Mesothelial cell of epicardium (in vitro differentiated cells): ENCODE results near the gene SLC48A1. TPM values are rescaled to one million over a fixed set of nuclear protein-coding genes. Genes with fewer than 3 reads are reported as not detected.

ENCODE experiments used
- DNase-seq, 2 experiments: peaks; one replicate each; pipeline ENCODE4 v3.0.0; 2021; ENCODE audit warnings: low spot score in 2 of 2; ENCODE audit not compliant: unreplicated experiment in 2 of 2
- H3K27ac Mint-ChIP-seq: 2 replicates; pipeline ENCODE4 v1.8.0; 2021; ENCODE audit warnings: mixed read lengths
- H3K27me3 Mint-ChIP-seq: 2 replicates; pipeline ENCODE4 v1.8.0; 2021; ENCODE audit warnings: low read depth, mixed read lengths
- H3K36me3 Mint-ChIP-seq: 2 replicates; pipeline ENCODE4 v1.8.0; 2021; ENCODE audit warnings: mixed read lengths
- H3K4me1 Mint-ChIP-seq: 2 replicates; pipeline ENCODE4 v1.8.0; 2021; ENCODE audit warnings: mixed read lengths
- H3K4me3 Mint-ChIP-seq: 2 replicates; pipeline ENCODE4 v1.8.0; 2021; ENCODE audit warnings: mild to moderate bottlenecking, moderate library complexity, mixed read lengths
- H3K9me3 Mint-ChIP-seq: 2 replicates; pipeline ENCODE4 v1.8.0; 2021; ENCODE audit warnings: mixed read lengths
- total RNA-seq: library from RNA; stranded (reverse); gene quantifications from 3 replicates; pipeline ENCODE4 v1.2.1, GENCODE V29; 2021
- TF ChIP-seq, protein P1 (sequence below): fragments of 200-600 bp; sonication (generic); IDR thresholded peaks from one replicate; pipeline ENCODE4 v1.5.0; 2021; ENCODE audit warnings: antibody characterized with exemption; ENCODE audit not compliant: unreplicated experiment

Gene SLC48A1
- total RNA-seq, 1 donor from 2014 or later: 27.7 TPM

GRCh38 chr12:47747596-47748506 is 25.2 kb upstream of the SLC48A1 start:
- no peaks in the 10 kb centered on the region for H3K9me3 Mint-ChIP-seq
- peaks cover 4% of the 10 kb centered on the region for H3K36me3 Mint-ChIP-seq
- DNase-seq: no peak
- no peaks in the 10 kb centered on the region for H3K27me3 Mint-ChIP-seq
- H3K4me3 Mint-ChIP-seq: no peak overlapping the region
- TF ChIP-seq, protein P1, sequence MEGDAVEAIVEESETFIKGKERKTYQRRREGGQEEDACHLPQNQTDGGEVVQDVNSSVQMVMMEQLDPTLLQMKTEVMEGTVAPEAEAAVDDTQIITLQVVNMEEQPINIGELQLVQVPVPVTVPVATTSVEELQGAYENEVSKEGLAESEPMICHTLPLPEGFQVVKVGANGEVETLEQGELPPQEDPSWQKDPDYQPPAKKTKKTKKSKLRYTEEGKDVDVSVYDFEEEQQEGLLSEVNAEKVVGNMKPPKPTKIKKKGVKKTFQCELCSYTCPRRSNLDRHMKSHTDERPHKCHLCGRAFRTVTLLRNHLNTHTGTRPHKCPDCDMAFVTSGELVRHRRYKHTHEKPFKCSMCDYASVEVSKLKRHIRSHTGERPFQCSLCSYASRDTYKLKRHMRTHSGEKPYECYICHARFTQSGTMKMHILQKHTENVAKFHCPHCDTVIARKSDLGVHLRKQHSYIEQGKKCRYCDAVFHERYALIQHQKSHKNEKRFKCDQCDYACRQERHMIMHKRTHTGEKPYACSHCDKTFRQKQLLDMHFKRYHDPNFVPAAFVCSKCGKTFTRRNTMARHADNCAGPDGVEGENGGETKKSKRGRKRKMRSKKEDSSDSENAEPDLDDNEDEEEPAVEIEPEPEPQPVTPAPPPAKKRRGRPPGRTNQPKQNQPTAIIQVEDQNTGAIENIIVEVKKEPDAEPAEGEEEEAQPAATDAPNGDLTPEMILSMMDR: no peak
- no peak overlapping the region for H3K27ac Mint-ChIP-seq
- H3K4me1 Mint-ChIP-seq: peaks cover 16% of the 10 kb centered on the region

DNA sequence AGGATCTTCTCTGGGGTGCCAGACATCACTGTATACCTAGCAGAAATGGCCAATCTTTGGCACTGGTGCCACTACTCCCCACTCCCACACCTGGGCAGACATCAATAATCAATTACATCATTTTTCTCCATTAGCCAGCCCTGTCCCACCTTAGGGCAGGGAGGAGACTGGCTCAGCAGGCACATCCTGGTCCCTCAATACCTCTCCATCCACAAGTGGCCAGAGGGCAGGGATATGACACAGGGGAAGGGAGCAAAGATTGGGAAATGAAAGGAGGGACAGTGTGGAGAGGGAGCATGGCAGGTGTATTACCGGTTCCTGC is 24.6 kb upstream of the SLC48A1 start:
- Mint-ChIP-seq H3K9me3 (no peaks in the 10 kb centered on the region), H3K4me1 (peaks cover 23% of the 10 kb centered on the region), H3K36me3 (peaks cover 4% of the 10 kb centered on the region), H3K4me3 (no peak overlapping the region), H3K27ac (no peak overlapping the region), H3K27me3 (no peaks in the 10 kb centered on the region)
- no peak for DNase-seq
- TF ChIP-seq, protein P1: no peak

- Mint-ChIP-seq H3K4me3 (no peak overlapping the region), H3K27ac (no peak overlapping the region), H3K27me3 (no peaks in the 10 kb centered on the region), H3K9me3 (no peaks in the 10 kb centered on the region), H3K36me3 (peaks cover 4% of the 10 kb centered on the region), H3K4me1 (peaks cover 27% of the 10 kb centered on the region)
- TF ChIP-seq, protein P1: no peak
- no peak for DNase-seq
Observed at GRCh38 chr12:47748899-47749298, 24.1 kb upstream of the SLC48A1 start.

DNA sequence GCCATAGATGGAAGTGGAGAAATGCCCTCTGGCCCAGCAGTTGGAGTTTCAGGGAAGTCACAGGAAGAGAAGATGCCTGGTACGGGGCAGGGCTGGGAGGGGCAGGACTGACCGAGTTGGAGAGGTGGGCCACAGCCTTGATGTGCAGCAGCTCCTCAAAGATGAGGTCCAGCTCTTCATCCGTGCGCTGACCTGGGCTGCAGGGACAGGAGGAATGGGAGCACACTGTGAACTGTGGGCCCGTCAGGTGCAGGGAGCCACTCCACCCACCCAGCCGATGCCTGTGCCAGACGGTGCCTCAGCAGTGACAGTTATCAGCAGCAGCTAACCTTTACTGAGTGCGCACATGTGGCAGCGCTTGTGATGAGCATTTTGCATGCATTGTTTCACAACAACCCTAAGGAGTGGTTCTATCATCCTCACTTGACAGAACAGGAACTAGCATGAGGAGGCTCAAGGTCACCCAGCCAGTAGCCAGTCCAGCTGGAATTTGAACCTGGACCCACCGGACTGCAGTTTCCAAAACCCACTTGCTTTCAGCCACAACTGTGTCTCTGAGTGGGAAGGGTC is 22.7 kb upstream of the SLC48A1 start:
- H3K27me3 Mint-ChIP-seq: no peaks in the 10 kb centered on the region
- no peak overlapping the region for H3K27ac Mint-ChIP-seq
- H3K36me3 Mint-ChIP-seq: peaks cover 4% of the 10 kb centered on the region
- no peaks in the 10 kb centered on the region for H3K9me3 Mint-ChIP-seq
- peaks cover 34% of the 10 kb centered on the region for H3K4me1 Mint-ChIP-seq
- TF ChIP-seq, protein P1: no peak
- no peak overlapping the region for H3K4me3 Mint-ChIP-seq
- no peak for DNase-seq

GRCh38 chr12:47750916-47751470 is 22.0 kb upstream of the SLC48A1 start:
- no peak for DNase-seq
- peaks cover 34% of the 10 kb centered on the region for H3K4me1 Mint-ChIP-seq
- peaks cover 4% of the 10 kb centered on the region for H3K36me3 Mint-ChIP-seq
- TF ChIP-seq, protein P1: no peak
- no peaks in the 10 kb centered on the region for H3K27me3 Mint-ChIP-seq
- no peak overlapping the region for H3K4me3 Mint-ChIP-seq
- H3K9me3 Mint-ChIP-seq: no peaks in the 10 kb centered on the region
- no peak overlapping the region for H3K27ac Mint-ChIP-seq
